Measurements from ENCODE around the gene ZSCAN10.

The ZSCAN10 gene

DNA sequence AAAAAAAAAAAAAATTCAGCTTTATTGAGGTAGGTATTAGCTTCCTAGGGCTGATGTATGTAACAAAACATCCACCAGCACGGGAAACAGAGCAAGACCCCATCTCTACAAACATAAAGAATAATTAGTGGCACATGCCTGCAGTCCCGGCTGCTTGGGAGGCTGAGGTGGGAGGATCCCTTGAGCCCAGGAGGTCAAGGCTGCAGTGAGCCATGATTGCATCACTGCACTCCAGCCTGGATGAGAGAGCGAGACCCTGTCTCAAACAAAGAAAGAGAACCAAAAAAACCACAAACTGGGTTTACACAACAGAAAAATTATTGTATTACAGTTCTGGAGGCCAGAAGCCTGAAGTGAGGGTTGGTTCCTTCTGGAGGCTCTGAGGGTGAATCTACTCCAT, 56.7 kb downstream of the ZSCAN10 start:
- H3K27ac ChIP-seq, result no peak overlapping the region
- TF ChIP-seq, protein P1, sequence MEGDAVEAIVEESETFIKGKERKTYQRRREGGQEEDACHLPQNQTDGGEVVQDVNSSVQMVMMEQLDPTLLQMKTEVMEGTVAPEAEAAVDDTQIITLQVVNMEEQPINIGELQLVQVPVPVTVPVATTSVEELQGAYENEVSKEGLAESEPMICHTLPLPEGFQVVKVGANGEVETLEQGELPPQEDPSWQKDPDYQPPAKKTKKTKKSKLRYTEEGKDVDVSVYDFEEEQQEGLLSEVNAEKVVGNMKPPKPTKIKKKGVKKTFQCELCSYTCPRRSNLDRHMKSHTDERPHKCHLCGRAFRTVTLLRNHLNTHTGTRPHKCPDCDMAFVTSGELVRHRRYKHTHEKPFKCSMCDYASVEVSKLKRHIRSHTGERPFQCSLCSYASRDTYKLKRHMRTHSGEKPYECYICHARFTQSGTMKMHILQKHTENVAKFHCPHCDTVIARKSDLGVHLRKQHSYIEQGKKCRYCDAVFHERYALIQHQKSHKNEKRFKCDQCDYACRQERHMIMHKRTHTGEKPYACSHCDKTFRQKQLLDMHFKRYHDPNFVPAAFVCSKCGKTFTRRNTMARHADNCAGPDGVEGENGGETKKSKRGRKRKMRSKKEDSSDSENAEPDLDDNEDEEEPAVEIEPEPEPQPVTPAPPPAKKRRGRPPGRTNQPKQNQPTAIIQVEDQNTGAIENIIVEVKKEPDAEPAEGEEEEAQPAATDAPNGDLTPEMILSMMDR (conservative IDR thresholded peaks at IDR 0.05), result no peak

DNA sequence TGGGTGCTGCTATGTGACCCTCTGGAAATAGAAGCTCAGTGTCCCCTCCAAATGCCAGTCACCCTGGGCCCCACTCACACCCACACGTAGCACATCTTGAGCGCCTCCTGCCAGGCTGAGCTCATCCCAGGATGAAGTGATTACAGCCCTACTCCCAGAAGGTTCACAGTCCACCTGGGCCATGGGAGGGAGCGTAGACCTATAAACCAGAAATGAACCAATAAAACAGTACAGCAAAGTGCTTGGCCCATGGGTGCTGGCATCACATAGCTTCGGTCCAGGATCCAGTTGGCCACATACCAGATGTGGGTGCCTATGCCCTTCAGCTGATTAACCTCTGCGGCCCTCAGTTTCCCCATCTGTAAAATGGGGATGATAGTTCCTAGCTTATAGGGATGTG, 60.2 kb downstream of the ZSCAN10 start:
- TF ChIP-seq, protein P1 (conservative IDR thresholded peaks at IDR 0.05), result no peak
- H3K27ac ChIP-seq, result no peak overlapping the region
